ENCODE data around the gene SH3PXD2A. TPM values are rescaled to one million over a fixed set of nuclear protein-coding genes. Genes with fewer than 3 reads are reported as not detected.
A peak's percentile ranks its signal among the peaks of the same experiment; 100 is the strongest.

The SH3PXD2A gene
- total and polyA plus RNA-seq, 2 of the 4 experiments (the other 2 are of a cell fraction): 6.3 to 23.0 TPM

- Histone ChIP-seq H4K91ac (ENCODE audit: insufficient read depth, low read depth, low read length) (peak overlapping the region; percentile 69), H2BK120ac (ENCODE audit: low read depth, low read length) (peak overlapping the region; percentile 89), H2BK15ac (ENCODE audit: low read depth, low read length) (peak overlapping the region; percentile 59; the same call in 2 of the 3 replicates), H3K27me3 (ENCODE audit: control insufficient read depth, insufficient read depth, low read length) (no peaks in the 10 kb centered on the region), H3K9me3 (ENCODE audit: control insufficient read depth, insufficient read depth, low read length) (no peaks in the 10 kb centered on the region), H3K79me1 (ENCODE audit: low read depth in 1 of 2, low read length in 2 of 2) (peaks cover 8 to 54% of the 10 kb centered on the region in 2 experiments), H3K4me1 (ENCODE audit: control insufficient read depth, insufficient read depth, low read length) (peaks cover 25% of the 10 kb centered on the region), H3K9ac (ENCODE audit: low read depth, low read length) (no peak overlapping the region), H2AFZ (replicated peaks; ENCODE audit: low read length, poor library complexity) (peak overlapping the region; percentile 79), H3K4ac (ENCODE audit: low read depth, low read length) (peak overlapping the region; percentile 90), H3K14ac (replicated peaks; ENCODE audit: low read depth, low read length) (peak overlapping the region; percentile 88), H4K20me1 (ENCODE audit: insufficient read depth, low read length) (no peaks in the 10 kb centered on the region), H3K4me3 (ENCODE audit: insufficient read depth, low read depth, low read length) (no peak overlapping the region), H3K56ac (ENCODE audit: extremely low read depth, insufficient read depth, low read length) (no peak overlapping the region), H2BK20ac (ENCODE audit: low read depth, low read length) (peak overlapping the region; percentile 88; the same call in 1 of the 2 replicates), H2BK5ac (ENCODE audit: low read depth, low read length, poor library complexity, severe bottlenecking) (peak overlapping the region; percentile 71), H3K23ac (ENCODE audit: low read depth, low read length) (peak overlapping the region; percentile 80; the same call in 1 of the 2 replicates), H3K4me2 (ENCODE audit: low read depth, low read length) (no peak overlapping the region), H2AK5ac (ENCODE audit: low read depth, low read length) (peak overlapping the region; percentile 85), H3K27ac (ENCODE audit: insufficient read depth, low read length) (peak overlapping the region; percentile 0; the same call in 1 of the 2 replicates), H4K8ac (ENCODE audit: low read depth in 2 of 2, low read length in 2 of 2) (peak overlapping the region; percentile 79 to 89), H3K9me1 (ENCODE audit: insufficient read depth, low read length) (peaks cover 42% of the 10 kb centered on the region), H3K18ac (ENCODE audit: low read depth, low read length) (no peak overlapping the region; the same call in 1 of the 2 replicates), H4K5ac (ENCODE audit: low read depth, low read length) (no peak overlapping the region; the same call in 1 of the 2 replicates), H3K36me3 (ENCODE audit: control insufficient read depth, insufficient read depth, low read length) (no peaks in the 10 kb centered on the region), H2AK9ac (replicated peaks; ENCODE audit: low read depth, low read length, poor library complexity) (peak overlapping the region; percentile 74)
- no TSS peak for BruUV-seq (replicated peaks)
- in situ Hi-C loops (cut with MboI; ENCODE audit: low sequenced_read_pairs) (no loop called here), dilution Hi-C loops (cut with HindIII; ENCODE audit: low sequenced_read_pairs, unreplicated experiment) (no loop called here), intact Hi-C loops (cut with micrococcal nuclease) (no loop called here)
- TF ChIP-seq CHD1 (IDR thresholded peaks at IDR 0.05; ENCODE audit: low read depth, low read length) (no peak), FOS (IDR thresholded peaks at IDR 0.05; ENCODE audit: low read depth, low read length) (peak; percentile 50; the same call in 1 of the 2 replicates), RCOR1 (IDR thresholded peaks at IDR 0.05; ENCODE audit: insufficient replicate concordance, low read length) (no peak), CEBPB (IDR thresholded peaks at IDR 0.05; ENCODE audit: low read depth, low read length) (peak; percentile 38; the same call in 1 of the 2 replicates), NFE2L2 (IDR thresholded peaks at IDR 0.05; ENCODE audit: low read depth, low read length) (peak; percentile 33)
- DNase-seq: peak; percentile 92
- ChIA-PET POLR2A (ENCODE audit: unreplicated experiment) (no interaction called here), CTCF (interaction anchor here (0.8 to 1.0 kb wide), 2 partner anchors 11 to 16 kb away, joined by 3 to 4 read pairs; no protein-coding TSS in a partner anchor)
- ATAC-seq (ENCODE audit: low read depth): peak; percentile 74
- 50% methylated on average over 3 of the region's 6 CpGs; no CpG with 5 or more reads in 1 of the 2 experiments for WGBS, 2 experiments (ENCODE audit: extremely low coverage in 2 of 2, insufficient read length in 1 of 2)
These were observed 90.2 kb downstream of the SH3PXD2A start for GRCh38 chr10:103765168-103765567.
